IMR-90 (cell line): ENCODE measurements around the gene NEU1. TPM values are rescaled to one million over a fixed set of nuclear protein-coding genes. Genes with fewer than 3 reads are reported as not detected.

Source experiments
- ATAC-seq: fragments of 200-7000 bp; cut with Tn5 transposase; 2 replicates; pipeline ENCODE4 v1.9.1; 2020; ENCODE audit warnings: low read depth, mild to moderate bottlenecking, moderate library complexity
- BruUV-seq: library from RNA; stranded (reverse); fragments of 400-500 nt; replicated peaks from 2 replicates; lab custom pipeline; 2021; lab: Mats Ljungman, UMichigan
- CTCF ChIA-PET: fragments of 300-600 bp; formaldehyde crosslinking; extraction: SDS; loops from one replicate; lab custom pipeline; 2021; ENCODE audit warnings: antibody characterized with exemption; lab: Yijun Ruan, JAX
- POLR2A ChIA-PET: fragments of 300-600 bp; sonication (Branson Sonifier 250); formaldehyde crosslinking; loops from one replicate; lab custom pipeline; 2022; ENCODE audit warnings: antibody characterized with exemption; ENCODE audit not compliant: unreplicated experiment; lab: Charles Lee
- DNase-seq: peaks from one replicate; pipeline ENCODE4 v3.0.0; 2013
- H2AFZ ChIP-seq: replicated peaks from 2 replicates; pipeline ENCODE3; 2013; ENCODE audit warnings: low read length, mild to moderate bottlenecking; ENCODE audit not compliant: poor library complexity
- H2AK5ac ChIP-seq: 2 replicates; pipeline ENCODE4 v1.6.1; 2013; ENCODE audit warnings: low read depth, low read length, inconsistent platforms
- H2AK9ac ChIP-seq: replicated peaks from 2 replicates; pipeline ENCODE3; 2013; ENCODE audit warnings: mild to moderate bottlenecking, low read depth, low read length, moderate library complexity; ENCODE audit not compliant: poor library complexity
- H2BK120ac ChIP-seq: 2 replicates; pipeline ENCODE4 v1.6.1; 2013; ENCODE audit warnings: low read depth, low read length, inconsistent platforms
- H2BK15ac ChIP-seq: 3 replicates; pipeline ENCODE4 v1.6.1; 2013; ENCODE audit warnings: low read depth, low read length, inconsistent platforms
- H2BK20ac ChIP-seq: 2 replicates; pipeline ENCODE4 v1.6.1; 2013; ENCODE audit warnings: low read depth, mild to moderate bottlenecking, inconsistent platforms, low read length, moderate library complexity
- H2BK5ac ChIP-seq: 2 replicates; pipeline ENCODE4 v1.6.1; 2013; ENCODE audit warnings: mild to moderate bottlenecking, low read depth, low read length, inconsistent platforms; ENCODE audit not compliant: poor library complexity, severe bottlenecking
- H3K14ac ChIP-seq: replicated peaks from 2 replicates; pipeline ENCODE4 v1.6.1; 2013; ENCODE audit warnings: low read depth, low read length, inconsistent platforms
- H3K18ac ChIP-seq: 2 replicates; pipeline ENCODE4 v1.6.1; 2013; ENCODE audit warnings: low read depth, low read length, control low read depth
- H3K23ac ChIP-seq: 2 replicates; pipeline ENCODE4 v1.6.1; 2013; ENCODE audit warnings: low read depth, low read length, inconsistent platforms
- H3K27ac ChIP-seq: 2 replicates; pipeline ENCODE4 v1.5.1; 2013; ENCODE audit warnings: mild to moderate bottlenecking, control low read depth, low read length; ENCODE audit not compliant: insufficient read depth
- H3K27me3 ChIP-seq: 2 replicates; pipeline ENCODE4 v1.6.1; 2013; ENCODE audit warnings: low read length; ENCODE audit not compliant: control insufficient read depth, insufficient read depth
- H3K36me3 ChIP-seq: 2 replicates; pipeline ENCODE4 v1.6.1; 2013; ENCODE audit warnings: low read length, mixed read lengths; ENCODE audit not compliant: control insufficient read depth, insufficient read depth
- H3K4ac ChIP-seq: 2 replicates; pipeline ENCODE4 v1.6.1; 2013; ENCODE audit warnings: low read depth, low read length, inconsistent platforms
- H3K4me1 ChIP-seq: 2 replicates; pipeline ENCODE4 v1.6.1; 2013; ENCODE audit warnings: low read length, mixed read lengths; ENCODE audit not compliant: control insufficient read depth, insufficient read depth
- H3K4me2 ChIP-seq: 2 replicates; pipeline ENCODE4 v1.6.1; 2013; ENCODE audit warnings: low read depth, mild to moderate bottlenecking, control low read depth, low read length, moderate library complexity
- H3K4me3 ChIP-seq: 2 replicates; pipeline ENCODE4 v1.5.1; 2013; ENCODE audit warnings: low read depth, mild to moderate bottlenecking, control low read depth, low read length, moderate library complexity; ENCODE audit not compliant: insufficient read depth
- H3K56ac ChIP-seq: 2 replicates; pipeline ENCODE4 v1.6.1; 2013; ENCODE audit warnings: low read length, inconsistent platforms; ENCODE audit not compliant: insufficient read depth; ENCODE audit errors: extremely low read depth
- H3K79me1 ChIP-seq, 2 experiments: 2 replicates each; pipeline ENCODE4 v1.6.1; 2013; ENCODE audit warnings: low read length in 2 of 2, inconsistent platforms in 1 of 2, low read depth in 1 of 2
- H3K9ac ChIP-seq: 2 replicates; pipeline ENCODE4 v1.6.1; 2013; ENCODE audit warnings: low read depth, low read length, control low read depth
- H3K9me1 ChIP-seq: 2 replicates; pipeline ENCODE4 v1.6.1; 2013; ENCODE audit warnings: low read length, inconsistent platforms; ENCODE audit not compliant: insufficient read depth
- H3K9me3 ChIP-seq: 2 replicates; pipeline ENCODE4 v1.6.1; 2013; ENCODE audit warnings: low read length; ENCODE audit not compliant: control insufficient read depth, insufficient read depth
- H4K20me1 ChIP-seq: 2 replicates; pipeline ENCODE4 v1.6.1; 2013; ENCODE audit warnings: low read length, inconsistent platforms; ENCODE audit not compliant: insufficient read depth
- H4K5ac ChIP-seq: 2 replicates; pipeline ENCODE4 v1.6.1; 2013; ENCODE audit warnings: mild to moderate bottlenecking, low read depth, low read length, control low read depth
- H4K8ac ChIP-seq, 2 experiments: 2 replicates each; pipeline ENCODE4 v1.6.1; 2013; ENCODE audit warnings: low read depth in 2 of 2, low read length in 2 of 2, control low read depth in 1 of 2, inconsistent platforms in 1 of 2
- H4K91ac ChIP-seq: 2 replicates; pipeline ENCODE4 v1.6.1; 2013; ENCODE audit warnings: low read depth, low read length, inconsistent platforms; ENCODE audit not compliant: insufficient read depth
- BHLHE40 ChIP-seq: fragments of 150-350 bp; IDR thresholded peaks from 2 replicates; pipeline ENCODE4 v1.6.1; 2016; ENCODE audit warnings: mild to moderate bottlenecking, low read depth, low read length
- CEBPB ChIP-seq: IDR thresholded peaks from 2 replicates; pipeline ENCODE4 v1.6.1; 2012; ENCODE audit warnings: low read depth, low read length, improper control_type of control experiment
- CTCF ChIP-seq: conservative IDR thresholded peaks from 2 replicates; pipeline ENCODE4 v1.5.1; 2012; ENCODE audit warnings: mild to moderate bottlenecking, low read depth, low read length, improper control_type of control experiment
- FOS ChIP-seq: fragments of 150-350 bp; IDR thresholded peaks from 2 replicates; pipeline ENCODE4 v1.6.1; 2016; ENCODE audit warnings: low read depth, low read length
- MAZ ChIP-seq: IDR thresholded peaks from 2 replicates; pipeline ENCODE4 v1.6.1; 2012; ENCODE audit warnings: low read depth, mild to moderate bottlenecking, low read length, improper control_type of control experiment, moderate library complexity, borderline replicate concordance
- MXI1 ChIP-seq: IDR thresholded peaks from 2 replicates; pipeline ENCODE4 v1.6.1; 2012; ENCODE audit warnings: low read depth, mild to moderate bottlenecking, low read length, moderate library complexity, borderline replicate concordance
- RFX5 ChIP-seq: IDR thresholded peaks from 2 replicates; pipeline ENCODE4 v1.8.0; 2012; ENCODE audit warnings: low read depth, mild to moderate bottlenecking, low read length, moderate library complexity
- WGBS, 2 experiments: methylation state at CpG; one replicate each; pipeline versions ENCODE4 v1.1.5 to v1.1.7; 2013; ENCODE audit warnings: missing lambda C conversion rate in 2 of 2; ENCODE audit not compliant: insufficient read length in 1 of 2; ENCODE audit errors: extremely low coverage in 2 of 2; 5-methylcytosine and 5-hydroxymethylcytosine counted together
- dilution Hi-C: fragments of 300-500 bp; cut with HindIII; formaldehyde crosslinking; loops from one replicate; pipeline ENCODE4 v1.14.3; 2018; ENCODE audit warnings: low sequenced_read_pairs; ENCODE audit not compliant: unreplicated experiment
- in situ Hi-C: fragments of 300-500 bp; cut with MboI; formaldehyde crosslinking; loops from 3 replicates; pipeline ENCODE4 v1.14.3; 2019; ENCODE audit warnings: low sequenced_read_pairs, inconsistent platforms, mixed read lengths
- intact Hi-C: fragments of 100-400 bp; cut with micrococcal nuclease; formaldehyde crosslinking; loops from 2 replicates; pipeline ENCODE4 v1.10.0; 2022
- polyA plus RNA-seq, 3 experiments: library from polyadenylated mRNA; depleted of rRNA; stranded (reverse); fragments of >200 nt; gene quantifications; 2 replicates each; pipeline ENCODE4 v1.2.3, GENCODE V29; 2012; ENCODE audit warnings: low replicate concordance in 1 of 3
- total RNA-seq: library from RNA; depleted of rRNA; stranded (reverse); fragments of >200 nt; gene quantifications from 2 replicates; pipeline ENCODE4 v1.2.3, GENCODE V29; 2012

Gene NEU1
- total and polyA plus RNA-seq, 2 of the 4 experiments (the other 2 are of a cell fraction) = 28.5 to 36.2 TPM

- no peak for ATAC-seq
- POLR2A ChIA-PET = no interaction called here
Measured at GRCh38 chr6:31844507-31844906, 18.1 kb downstream of the NEU1 start.

More at GRCh38 chr6:31844507-31844906, 18.1 kb downstream of the NEU1 start:
- CTCF ChIA-PET = no interaction called here
- Histone ChIP-seq H3K4me2 (no peak overlapping the region), H4K20me1 (peaks cover 17% of the 10 kb centered on the region), H3K9me3 (no peaks in the 10 kb centered on the region), H3K4ac (no peak overlapping the region), H4K91ac (no peak overlapping the region), H4K8ac (no peak overlapping the region), H2AK5ac (no peak overlapping the region), H3K4me3 (no peak overlapping the region), H3K14ac (no peak overlapping the region), H3K9me1 (no peaks in the 10 kb centered on the region; the same call in 1 of the 2 replicates), H2BK120ac (no peak overlapping the region), H2BK15ac (no peak overlapping the region), H3K27me3 (no peaks in the 10 kb centered on the region), H2BK5ac (no peak overlapping the region), H3K18ac (no peak overlapping the region), H2AK9ac (no peak overlapping the region), H4K5ac (no peak overlapping the region), H2AFZ (no peak overlapping the region), H3K27ac (no peak overlapping the region), H3K4me1 (no peaks in the 10 kb centered on the region), H3K79me1 (peaks cover 0 to 3% of the 10 kb centered on the region in 2 experiments; a peak in 1 of 4 replicates), H3K56ac (no peak overlapping the region), H3K9ac (no peak overlapping the region), H2BK20ac (no peak overlapping the region), H3K23ac (no peak overlapping the region), H3K36me3 (peaks cover 14% of the 10 kb centered on the region)
- dilution Hi-C loops (no loop called here), in situ Hi-C loops (no loop called here), intact Hi-C loops (no loop called here)
- no peak for DNase-seq
- TF ChIP-seq FOS (no peak), RFX5 (no peak), MAZ (no peak), MXI1 (no peak), CEBPB (no peak), CTCF (no peak), BHLHE40 (no peak)
- no TSS peak for BruUV-seq
- 71% methylated on average over 1 of the region's 3 CpGs; no CpG with 5 or more reads in 1 of the 2 experiments for WGBS, 2 experiments
